ENCODE measurements around the gene MEG3.
"Not testable (repeated sequence)": the region's sequence is repeated elsewhere in the genome, so short reads cannot be mapped to it uniquely, and the experiment has no call there.

The MEG3 gene

GRCh38 chr14:100816286-100816949, 9.5 kb upstream of the MEG3 start:
- DNase-seq (ENCODE audit: low spot score), result no peak

- no peak for DNase-seq (ENCODE audit: low spot score)
Observed at GRCh38 chr14:100816950-100817901, 8.7 kb upstream of the MEG3 start.

- DNase-seq (ENCODE audit: low spot score), result no peak
Observed at GRCh38 chr14:100818221-100818699, 7.7 kb upstream of the MEG3 start.

GRCh38 chr14:100818923-100819322, 7.0 kb upstream of the MEG3 start:
- DNase-seq (ENCODE audit: low spot score), result not testable (repeated sequence)

- no peak for DNase-seq (ENCODE audit: low spot score)
Observed at GRCh38 chr14:100819453-100819828, 6.5 kb upstream of the MEG3 start.

GRCh38 chr14:100819829-100820475, 6.0 kb upstream of the MEG3 start:
- no peak for DNase-seq (ENCODE audit: low spot score)

- DNase-seq (ENCODE audit: low spot score), result no peak
Observed at GRCh38 chr14:100820957-100821356, 5.0 kb upstream of the MEG3 start.

- no peak for DNase-seq (ENCODE audit: low spot score)
Observed at GRCh38 chr14:100822013-100822412, 3.9 kb upstream of the MEG3 start.

GRCh38 chr14:100822532-100823296, 3.2 kb upstream of the MEG3 start:
- no peak for DNase-seq (ENCODE audit: low spot score)

- DNase-seq (ENCODE audit: low spot score), result no peak
Observed at GRCh38 chr14:100823413-100824080, 2.4 kb upstream of the MEG3 start.

- DNase-seq (ENCODE audit: low spot score), result no peak
Observed at GRCh38 chr14:100824091-100824551, 1.8 kb upstream of the MEG3 start.

- DNase-seq (ENCODE audit: low spot score), result no peak
Observed at GRCh38 chr14:100824901-100825712, 811 bp upstream of the MEG3 start.

GRCh38 chr14:100826391-100827100, 628 bp downstream of the MEG3 start:
- DNase-seq (ENCODE audit: low spot score), result no peak

GRCh38 chr14:100827101-100828021, 1.4 kb downstream of the MEG3 start:
- no peak for DNase-seq (ENCODE audit: low spot score)

GRCh38 chr14:100828031-100828769, 2.3 kb downstream of the MEG3 start:
- no peak for DNase-seq (ENCODE audit: low spot score)

- no peak for DNase-seq (ENCODE audit: low spot score)
Observed at GRCh38 chr14:100830681-100831080, 4.8 kb downstream of the MEG3 start.

GRCh38 chr14:100832311-100832960, 6.5 kb downstream of the MEG3 start:
- DNase-seq (ENCODE audit: low spot score), result no peak

Measured in SW480 (cell line).